ENCODE data around the gene AK4.

Gene AK4

DNA sequence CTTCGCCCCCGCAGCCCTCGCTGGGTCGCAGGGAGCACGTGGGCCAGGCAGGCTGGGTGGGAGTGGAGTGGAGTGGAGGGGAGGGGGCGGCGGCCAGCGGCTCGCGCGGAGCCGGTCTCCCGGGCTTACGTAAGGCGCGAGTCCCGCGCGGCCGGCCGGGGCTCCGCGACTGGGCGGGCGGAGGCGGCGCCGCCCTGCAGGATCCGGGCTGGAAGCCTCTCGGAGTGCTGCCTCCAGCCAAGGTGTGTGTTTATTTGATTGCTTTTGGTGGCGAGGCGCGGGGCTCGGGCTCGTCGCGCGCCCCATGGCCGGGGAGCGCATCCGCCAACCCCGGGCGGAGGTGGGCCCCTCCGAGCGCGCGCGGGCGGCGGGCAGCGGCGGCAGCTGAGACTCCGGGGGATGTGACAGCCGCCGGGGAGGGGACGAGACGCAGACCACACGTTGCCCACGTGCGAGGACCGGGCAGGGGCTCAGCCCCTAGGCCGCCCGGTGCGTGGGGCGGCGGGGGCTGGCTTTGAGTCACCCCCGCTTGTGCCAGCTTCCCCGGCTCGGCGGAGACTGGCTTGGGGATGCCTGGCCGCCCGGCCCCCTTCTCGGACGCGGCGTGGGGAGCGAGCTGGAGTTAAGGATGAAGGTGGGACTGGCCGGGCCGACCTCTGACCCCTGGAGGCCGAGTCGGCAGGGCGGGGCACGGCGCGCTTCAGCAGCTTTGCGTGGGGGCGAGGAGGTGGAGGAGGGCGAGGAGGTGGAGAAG lies 402 bp upstream of the AK4 start (continued):
- peak; percentile 84; the same call in 1 of the 2 replicates for TF ChIP-seq KLF8 (tag by site-specific recombination; IDR thresholded peaks at IDR 0.05)
- TF ChIP-seq EGR2 (tag by site-specific recombination; IDR thresholded peaks at IDR 0.05; ENCODE audit: low read depth), result peak; percentile 97
- TF ChIP-seq ZNF214 (tag by site-specific recombination; IDR thresholded peaks at IDR 0.05; ENCODE audit: borderline replicate concordance), result no peak
- peak; percentile 25; the same call in 1 of the 2 replicates for TF ChIP-seq ZNF596 (tag by site-specific recombination; IDR thresholded peaks at IDR 0.05)
- TF ChIP-seq, protein P1, sequence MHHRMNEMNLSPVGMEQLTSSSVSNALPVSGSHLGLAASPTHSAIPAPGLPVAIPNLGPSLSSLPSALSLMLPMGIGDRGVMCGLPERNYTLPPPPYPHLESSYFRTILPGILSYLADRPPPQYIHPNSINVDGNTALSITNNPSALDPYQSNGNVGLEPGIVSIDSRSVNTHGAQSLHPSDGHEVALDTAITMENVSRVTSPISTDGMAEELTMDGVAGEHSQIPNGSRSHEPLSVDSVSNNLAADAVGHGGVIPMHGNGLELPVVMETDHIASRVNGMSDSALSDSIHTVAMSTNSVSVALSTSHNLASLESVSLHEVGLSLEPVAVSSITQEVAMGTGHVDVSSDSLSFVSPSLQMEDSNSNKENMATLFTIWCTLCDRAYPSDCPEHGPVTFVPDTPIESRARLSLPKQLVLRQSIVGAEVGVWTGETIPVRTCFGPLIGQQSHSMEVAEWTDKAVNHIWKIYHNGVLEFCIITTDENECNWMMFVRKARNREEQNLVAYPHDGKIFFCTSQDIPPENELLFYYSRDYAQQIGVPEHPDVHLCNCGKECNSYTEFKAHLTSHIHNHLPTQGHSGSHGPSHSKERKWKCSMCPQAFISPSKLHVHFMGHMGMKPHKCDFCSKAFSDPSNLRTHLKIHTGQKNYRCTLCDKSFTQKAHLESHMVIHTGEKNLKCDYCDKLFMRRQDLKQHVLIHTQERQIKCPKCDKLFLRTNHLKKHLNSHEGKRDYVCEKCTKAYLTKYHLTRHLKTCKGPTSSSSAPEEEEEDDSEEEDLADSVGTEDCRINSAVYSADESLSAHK (tag by site-specific recombination; IDR thresholded peaks at IDR 0.05), result no peak
- peak; percentile 76 for TF ChIP-seq ZNF341 (tag by site-specific recombination; IDR thresholded peaks at IDR 0.05; ENCODE audit: low read depth)
- TF ChIP-seq, protein P2, sequence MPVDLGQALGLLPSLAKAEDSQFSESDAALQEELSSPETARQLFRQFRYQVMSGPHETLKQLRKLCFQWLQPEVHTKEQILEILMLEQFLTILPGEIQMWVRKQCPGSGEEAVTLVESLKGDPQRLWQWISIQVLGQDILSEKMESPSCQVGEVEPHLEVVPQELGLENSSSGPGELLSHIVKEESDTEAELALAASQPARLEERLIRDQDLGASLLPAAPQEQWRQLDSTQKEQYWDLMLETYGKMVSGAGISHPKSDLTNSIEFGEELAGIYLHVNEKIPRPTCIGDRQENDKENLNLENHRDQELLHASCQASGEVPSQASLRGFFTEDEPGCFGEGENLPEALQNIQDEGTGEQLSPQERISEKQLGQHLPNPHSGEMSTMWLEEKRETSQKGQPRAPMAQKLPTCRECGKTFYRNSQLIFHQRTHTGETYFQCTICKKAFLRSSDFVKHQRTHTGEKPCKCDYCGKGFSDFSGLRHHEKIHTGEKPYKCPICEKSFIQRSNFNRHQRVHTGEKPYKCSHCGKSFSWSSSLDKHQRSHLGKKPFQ (tag by site-specific recombination; IDR thresholded peaks at IDR 0.05), result no peak
- TF ChIP-seq ZNF324 (tag by site-specific recombination; IDR thresholded peaks at IDR 0.05), result no peak
- peak; percentile 87 for TF ChIP-seq GLIS1 (tag by site-specific recombination; IDR thresholded peaks at IDR 0.05)
- TF ChIP-seq KLF16 (tag by site-specific recombination; IDR thresholded peaks at IDR 0.05), result peak; percentile 80
- TF ChIP-seq ZNF48 (tag by site-specific recombination; IDR thresholded peaks at IDR 0.05), result no peak
- TF ChIP-seq ZFP41 (tag by site-specific recombination; IDR thresholded peaks at IDR 0.05; ENCODE audit: borderline replicate concordance), result no peak
- TF ChIP-seq, protein P3, sequence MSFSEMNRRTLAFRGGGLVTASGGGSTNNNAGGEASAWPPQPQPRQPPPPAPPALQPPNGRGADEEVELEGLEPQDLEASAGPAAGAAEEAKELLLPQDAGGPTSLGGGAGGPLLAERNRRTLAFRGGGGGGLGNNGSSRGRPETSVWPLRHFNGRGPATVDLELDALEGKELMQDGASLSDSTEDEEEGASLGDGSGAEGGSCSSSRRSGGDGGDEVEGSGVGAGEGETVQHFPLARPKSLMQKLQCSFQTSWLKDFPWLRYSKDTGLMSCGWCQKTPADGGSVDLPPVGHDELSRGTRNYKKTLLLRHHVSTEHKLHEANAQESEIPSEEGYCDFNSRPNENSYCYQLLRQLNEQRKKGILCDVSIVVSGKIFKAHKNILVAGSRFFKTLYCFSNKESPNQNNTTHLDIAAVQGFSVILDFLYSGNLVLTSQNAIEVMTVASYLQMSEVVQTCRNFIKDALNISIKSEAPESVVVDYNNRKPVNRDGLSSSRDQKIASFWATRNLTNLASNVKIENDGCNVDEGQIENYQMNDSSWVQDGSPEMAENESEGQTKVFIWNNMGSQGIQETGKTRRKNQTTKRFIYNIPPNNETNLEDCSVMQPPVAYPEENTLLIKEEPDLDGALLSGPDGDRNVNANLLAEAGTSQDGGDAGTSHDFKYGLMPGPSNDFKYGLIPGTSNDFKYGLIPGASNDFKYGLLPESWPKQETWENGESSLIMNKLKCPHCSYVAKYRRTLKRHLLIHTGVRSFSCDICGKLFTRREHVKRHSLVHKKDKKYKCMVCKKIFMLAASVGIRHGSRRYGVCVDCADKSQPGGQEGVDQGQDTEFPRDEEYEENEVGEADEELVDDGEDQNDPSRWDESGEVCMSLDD (tag by site-specific recombination; IDR thresholded peaks at IDR 0.05), result peak; percentile 68; the same call in 1 of the 2 replicates
- no peak for TF ChIP-seq HOXA7 (CRISPR knock-in tag; IDR thresholded peaks at IDR 0.05; ENCODE audit: borderline replicate concordance)
- no peak for TF ChIP-seq ZNF266 (tag by site-specific recombination; IDR thresholded peaks at IDR 0.05; ENCODE audit: low read depth)
- TF ChIP-seq SP7 (tag by site-specific recombination; IDR thresholded peaks at IDR 0.05), result peak; percentile 57; the same call in 1 of the 2 replicates
- TF ChIP-seq ZNF660 (tag by site-specific recombination; IDR thresholded peaks at IDR 0.05), result no peak
- TF ChIP-seq ZNF140 (tag by site-specific recombination; IDR thresholded peaks at IDR 0.05), result no peak
- TF ChIP-seq, protein P4, sequence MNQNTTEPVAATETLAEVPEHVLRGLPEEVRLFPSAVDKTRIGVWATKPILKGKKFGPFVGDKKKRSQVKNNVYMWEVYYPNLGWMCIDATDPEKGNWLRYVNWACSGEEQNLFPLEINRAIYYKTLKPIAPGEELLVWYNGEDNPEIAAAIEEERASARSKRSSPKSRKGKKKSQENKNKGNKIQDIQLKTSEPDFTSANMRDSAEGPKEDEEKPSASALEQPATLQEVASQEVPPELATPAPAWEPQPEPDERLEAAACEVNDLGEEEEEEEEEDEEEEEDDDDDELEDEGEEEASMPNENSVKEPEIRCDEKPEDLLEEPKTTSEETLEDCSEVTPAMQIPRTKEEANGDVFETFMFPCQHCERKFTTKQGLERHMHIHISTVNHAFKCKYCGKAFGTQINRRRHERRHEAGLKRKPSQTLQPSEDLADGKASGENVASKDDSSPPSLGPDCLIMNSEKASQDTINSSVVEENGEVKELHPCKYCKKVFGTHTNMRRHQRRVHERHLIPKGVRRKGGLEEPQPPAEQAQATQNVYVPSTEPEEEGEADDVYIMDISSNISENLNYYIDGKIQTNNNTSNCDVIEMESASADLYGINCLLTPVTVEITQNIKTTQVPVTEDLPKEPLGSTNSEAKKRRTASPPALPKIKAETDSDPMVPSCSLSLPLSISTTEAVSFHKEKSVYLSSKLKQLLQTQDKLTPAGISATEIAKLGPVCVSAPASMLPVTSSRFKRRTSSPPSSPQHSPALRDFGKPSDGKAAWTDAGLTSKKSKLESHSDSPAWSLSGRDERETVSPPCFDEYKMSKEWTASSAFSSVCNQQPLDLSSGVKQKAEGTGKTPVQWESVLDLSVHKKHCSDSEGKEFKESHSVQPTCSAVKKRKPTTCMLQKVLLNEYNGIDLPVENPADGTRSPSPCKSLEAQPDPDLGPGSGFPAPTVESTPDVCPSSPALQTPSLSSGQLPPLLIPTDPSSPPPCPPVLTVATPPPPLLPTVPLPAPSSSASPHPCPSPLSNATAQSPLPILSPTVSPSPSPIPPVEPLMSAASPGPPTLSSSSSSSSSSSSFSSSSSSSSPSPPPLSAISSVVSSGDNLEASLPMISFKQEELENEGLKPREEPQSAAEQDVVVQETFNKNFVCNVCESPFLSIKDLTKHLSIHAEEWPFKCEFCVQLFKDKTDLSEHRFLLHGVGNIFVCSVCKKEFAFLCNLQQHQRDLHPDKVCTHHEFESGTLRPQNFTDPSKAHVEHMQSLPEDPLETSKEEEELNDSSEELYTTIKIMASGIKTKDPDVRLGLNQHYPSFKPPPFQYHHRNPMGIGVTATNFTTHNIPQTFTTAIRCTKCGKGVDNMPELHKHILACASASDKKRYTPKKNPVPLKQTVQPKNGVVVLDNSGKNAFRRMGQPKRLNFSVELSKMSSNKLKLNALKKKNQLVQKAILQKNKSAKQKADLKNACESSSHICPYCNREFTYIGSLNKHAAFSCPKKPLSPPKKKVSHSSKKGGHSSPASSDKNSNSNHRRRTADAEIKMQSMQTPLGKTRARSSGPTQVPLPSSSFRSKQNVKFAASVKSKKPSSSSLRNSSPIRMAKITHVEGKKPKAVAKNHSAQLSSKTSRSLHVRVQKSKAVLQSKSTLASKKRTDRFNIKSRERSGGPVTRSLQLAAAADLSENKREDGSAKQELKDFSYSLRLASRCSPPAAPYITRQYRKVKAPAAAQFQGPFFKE (tag by site-specific recombination; IDR thresholded peaks at IDR 0.05; ENCODE audit: borderline replicate concordance), result no peak
- TF ChIP-seq ZNF768 (tag by site-specific recombination; IDR thresholded peaks at IDR 0.05), result no peak
- TF ChIP-seq FEZF1 (tag by site-specific recombination; IDR thresholded peaks at IDR 0.05), result no peak
- no peak for TF ChIP-seq ZBTB17 (tag by site-specific recombination; IDR thresholded peaks at IDR 0.05)
- TF ChIP-seq, protein P5, sequence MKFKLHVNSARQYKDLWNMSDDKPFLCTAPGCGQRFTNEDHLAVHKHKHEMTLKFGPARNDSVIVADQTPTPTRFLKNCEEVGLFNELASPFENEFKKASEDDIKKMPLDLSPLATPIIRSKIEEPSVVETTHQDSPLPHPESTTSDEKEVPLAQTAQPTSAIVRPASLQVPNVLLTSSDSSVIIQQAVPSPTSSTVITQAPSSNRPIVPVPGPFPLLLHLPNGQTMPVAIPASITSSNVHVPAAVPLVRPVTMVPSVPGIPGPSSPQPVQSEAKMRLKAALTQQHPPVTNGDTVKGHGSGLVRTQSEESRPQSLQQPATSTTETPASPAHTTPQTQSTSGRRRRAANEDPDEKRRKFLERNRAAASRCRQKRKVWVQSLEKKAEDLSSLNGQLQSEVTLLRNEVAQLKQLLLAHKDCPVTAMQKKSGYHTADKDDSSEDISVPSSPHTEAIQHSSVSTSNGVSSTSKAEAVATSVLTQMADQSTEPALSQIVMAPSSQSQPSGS (tag by site-specific recombination; IDR thresholded peaks at IDR 0.05; ENCODE audit: low read depth), result no peak
- TF ChIP-seq ZNF549 (tag by site-specific recombination; IDR thresholded peaks at IDR 0.05), result 0 out of 2 replicates have a peak, but pooled peaks have one; percentile 52
- peak; percentile 96 for TF ChIP-seq GLIS2 (tag by site-specific recombination; IDR thresholded peaks at IDR 0.05)

Measured in HEK293 (cell line).